Measurements from ENCODE around the gene MYMK.

Gene MYMK

GRCh38 chr9:133557581-133557980 is 32.8 kb upstream of the MYMK start:
- DNase-seq, result no peak

DNA sequence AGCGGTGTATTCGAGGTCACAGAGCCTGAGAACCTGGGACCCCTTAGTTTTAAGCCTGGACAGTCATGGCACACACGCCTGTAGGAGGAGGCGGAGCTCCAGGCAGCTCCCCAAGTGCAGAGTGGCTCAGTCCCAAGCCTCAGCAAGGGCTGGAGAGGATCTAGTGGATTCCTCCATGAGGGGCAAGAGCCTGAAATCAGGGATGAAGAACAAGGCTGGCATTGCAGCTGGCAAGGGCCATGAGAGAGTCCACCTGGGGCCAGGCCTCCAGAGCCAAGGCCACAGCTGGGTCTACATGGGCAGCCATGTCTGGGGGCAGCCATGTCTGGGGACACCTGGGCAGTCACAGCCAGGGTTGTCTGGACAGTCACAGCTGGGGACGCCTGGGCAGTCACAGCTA is 31.6 kb upstream of the MYMK start:
- no peak for DNase-seq

- DNase-seq, result no peak
These were observed 30.0 kb upstream of the MYMK start for GRCh38 chr9:133554729-133555128.

DNA sequence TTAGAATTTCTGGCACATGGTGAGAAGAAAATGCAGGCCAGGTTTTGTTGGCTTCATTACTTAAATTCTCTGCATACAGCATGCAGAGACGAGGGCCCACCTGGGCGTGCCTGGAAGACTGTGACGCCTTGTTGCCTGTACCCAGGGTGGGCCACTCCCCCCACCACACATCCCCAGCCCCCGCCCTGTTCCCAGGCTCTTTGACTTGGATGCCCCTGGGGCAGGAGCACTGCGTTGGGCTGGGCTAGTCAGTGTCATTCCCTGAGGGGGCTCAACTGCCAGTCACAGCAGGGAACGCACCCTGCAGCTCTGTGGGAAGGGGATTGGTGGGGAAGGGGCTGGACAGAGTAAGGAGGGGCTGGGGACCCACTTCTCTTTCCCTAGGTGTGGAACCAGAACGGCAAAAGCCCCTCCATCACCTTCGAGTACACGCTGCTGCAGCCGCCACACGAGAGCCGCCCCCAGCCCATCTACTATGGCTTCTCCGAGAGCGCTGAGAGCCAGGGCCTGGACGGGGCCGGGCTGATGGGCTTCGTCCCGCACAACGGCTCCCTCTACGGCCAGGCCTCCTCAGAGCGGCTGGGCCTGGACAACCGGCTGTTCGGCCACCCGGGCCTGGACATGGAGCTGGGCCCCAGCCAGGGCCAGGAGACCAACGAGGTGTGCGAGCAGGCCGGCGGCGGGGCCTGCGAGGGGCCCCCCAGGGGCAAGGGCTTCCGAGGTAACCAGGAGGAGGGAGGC is 29.4 kb upstream of the MYMK start:
- DNase-seq, result no peak

DNA sequence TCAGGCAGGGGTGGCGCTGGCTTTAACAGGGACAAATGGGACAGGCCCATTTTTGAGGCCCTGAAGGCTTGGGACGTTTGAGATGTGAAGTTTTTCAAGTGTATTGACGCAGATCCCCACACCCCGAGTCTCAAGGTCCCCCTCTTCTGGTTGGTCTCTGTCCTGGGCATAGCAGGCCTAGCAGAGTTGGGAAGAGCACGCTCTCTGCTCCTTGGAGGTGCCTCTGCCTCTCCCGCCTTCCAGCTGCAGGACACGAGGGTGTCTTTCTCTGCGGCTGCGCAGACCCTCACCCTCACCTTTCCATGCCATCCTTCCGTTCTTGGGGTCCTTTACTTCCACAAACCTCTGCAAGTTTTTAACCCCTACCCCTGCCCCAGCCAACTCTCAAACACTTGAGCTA is 28.4 kb upstream of the MYMK start:
- no peak for DNase-seq

- DNase-seq, result no peak
These were observed 27.5 kb upstream of the MYMK start for GRCh38 chr9:133552236-133552635.

DNA sequence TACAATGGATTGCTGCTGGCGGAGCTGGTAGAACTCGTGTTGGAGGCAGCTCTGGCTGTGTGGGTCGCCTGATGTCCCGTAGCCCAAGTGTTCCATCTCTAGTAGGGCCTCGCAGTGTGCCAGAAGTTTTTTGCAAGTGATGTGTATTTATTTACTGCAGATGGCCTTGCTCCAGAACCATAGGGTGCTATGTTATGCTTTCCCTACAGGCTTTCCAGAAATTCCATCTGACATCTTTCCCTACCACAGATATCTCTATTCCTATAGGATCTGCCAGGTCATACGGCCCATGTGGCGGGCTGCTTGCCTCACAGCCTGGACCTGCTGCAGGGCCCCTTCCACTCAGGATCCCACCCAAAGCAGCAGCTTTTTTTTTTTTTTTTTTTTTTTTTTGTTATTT is 26.7 kb upstream of the MYMK start:
- DNase-seq, result no peak

DNA sequence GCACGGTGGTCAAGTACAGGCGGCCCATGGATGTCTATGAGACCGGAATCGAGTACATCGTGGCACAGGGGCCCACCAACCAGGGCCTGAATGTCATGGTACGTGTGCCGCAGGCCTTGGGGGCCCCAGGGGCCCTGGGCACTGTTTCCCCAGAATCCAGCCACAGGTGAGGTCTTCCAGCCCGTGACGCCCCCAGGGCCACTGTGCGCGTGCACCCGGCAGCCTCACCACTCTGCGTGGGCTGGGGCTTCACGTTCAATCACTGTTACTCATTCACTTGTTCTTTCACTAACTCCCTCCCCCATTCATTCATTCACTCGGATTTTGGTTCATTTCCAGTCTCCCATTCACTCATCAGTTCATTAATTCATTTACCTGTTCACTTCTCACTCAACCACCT is 22.4 kb upstream of the MYMK start:
- DNase-seq, result no peak

GRCh38 chr9:133546287-133546680 is 21.5 kb upstream of the MYMK start:
- DNase-seq, result no peak

DNA sequence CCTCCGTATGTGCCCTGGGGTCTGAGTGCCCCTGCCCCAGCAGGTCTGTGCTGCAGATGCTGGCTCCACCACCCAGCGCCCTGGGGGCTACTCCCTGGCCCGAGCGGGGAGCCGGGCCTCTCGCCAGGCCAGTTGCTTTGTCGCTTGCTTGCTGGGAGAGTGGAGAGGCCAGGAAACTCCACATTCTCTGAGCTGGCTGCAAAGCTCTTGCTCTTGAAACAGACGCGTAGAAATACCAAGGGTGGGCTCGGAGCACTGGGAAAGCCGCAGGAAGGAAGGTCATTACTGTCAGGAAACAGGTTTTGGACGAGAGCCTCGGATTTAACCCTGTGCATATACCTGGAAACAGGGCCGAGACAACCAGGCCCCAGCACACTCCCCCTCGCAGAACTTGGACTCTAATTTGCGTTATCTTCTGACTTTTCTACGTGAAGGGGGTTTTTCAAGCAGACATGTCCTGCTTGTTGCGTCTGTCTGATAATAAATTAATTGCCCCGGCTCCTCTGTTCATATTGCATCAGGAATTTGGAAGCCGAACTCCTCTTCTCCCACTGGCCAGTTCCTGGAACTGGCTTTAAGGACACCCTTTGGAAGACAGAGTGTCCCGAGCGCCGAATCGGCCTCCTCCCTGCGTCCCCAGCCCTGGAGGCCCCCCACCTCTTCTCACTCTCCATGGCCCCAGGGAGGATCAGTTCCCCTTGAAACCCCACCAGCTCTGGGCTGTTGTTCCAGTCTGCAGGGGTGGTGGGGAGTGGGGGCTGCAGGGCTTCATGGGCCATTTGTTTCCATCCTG is 20.9 kb upstream of the MYMK start:
- no peak for DNase-seq

DNA sequence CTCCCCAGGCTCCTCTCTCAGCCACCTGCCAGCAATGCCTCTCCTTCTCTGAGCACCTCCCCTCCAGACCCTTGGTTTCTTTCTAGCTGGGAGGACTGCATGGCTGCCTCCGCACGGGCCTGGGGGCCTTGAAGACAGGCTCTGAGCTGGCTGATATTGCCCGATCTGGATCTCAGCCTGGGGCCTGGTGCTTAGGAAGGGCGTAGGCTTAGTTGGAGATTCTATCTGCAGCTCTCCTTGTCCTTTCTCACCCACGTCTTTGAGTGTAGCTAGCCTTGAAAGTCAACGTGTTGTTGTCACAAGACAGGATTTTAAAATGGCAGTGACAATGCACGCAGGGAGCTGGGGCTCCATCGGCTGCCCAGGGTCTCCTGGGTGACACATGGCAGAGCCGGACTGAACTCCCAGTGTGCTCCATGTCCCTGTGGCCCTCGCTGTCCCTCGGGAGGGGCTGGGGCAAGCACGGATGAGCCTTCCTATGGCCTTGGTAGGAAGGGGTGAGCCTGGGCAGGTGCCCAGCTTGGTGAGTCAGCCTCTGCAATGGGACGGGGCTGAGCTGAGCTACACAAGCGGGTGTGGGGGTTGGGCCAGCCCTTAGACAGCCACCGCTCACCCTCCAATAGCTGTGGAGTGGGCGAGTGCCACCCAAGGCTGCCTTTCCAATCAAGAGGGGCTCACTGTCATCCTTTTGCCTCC is 19.2 kb upstream of the MYMK start:
- DNase-seq, result no peak

DNA sequence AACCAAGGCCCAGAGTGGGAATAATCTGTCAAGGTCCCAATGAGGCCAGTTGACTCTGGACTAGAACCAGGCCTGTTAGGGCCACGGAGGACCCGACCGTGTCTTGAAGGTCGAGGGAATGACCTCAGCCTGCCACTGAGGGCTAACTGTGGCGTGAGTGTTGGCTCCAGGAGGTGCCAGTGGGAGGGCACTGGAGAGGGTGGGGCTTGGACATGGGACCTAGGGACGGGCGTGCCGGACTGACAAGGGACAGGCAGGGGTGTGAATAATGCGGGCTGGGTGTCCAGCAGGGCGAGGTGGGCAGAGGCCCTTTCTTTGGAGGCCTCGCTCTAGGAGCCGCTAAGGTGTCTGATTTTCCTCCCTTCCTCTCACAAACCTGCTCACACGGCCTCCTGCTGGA is 17.2 kb upstream of the MYMK start:
- no peak for DNase-seq

- no peak for DNase-seq
These were observed 15.9 kb upstream of the MYMK start for GRCh38 chr9:133540698-133541025.

- DNase-seq, result no peak
These were observed 15.4 kb upstream of the MYMK start for GRCh38 chr9:133539991-133540697.

- DNase-seq, result no peak
These were observed 14.4 kb upstream of the MYMK start for GRCh38 chr9:133538851-133539833.

DNA sequence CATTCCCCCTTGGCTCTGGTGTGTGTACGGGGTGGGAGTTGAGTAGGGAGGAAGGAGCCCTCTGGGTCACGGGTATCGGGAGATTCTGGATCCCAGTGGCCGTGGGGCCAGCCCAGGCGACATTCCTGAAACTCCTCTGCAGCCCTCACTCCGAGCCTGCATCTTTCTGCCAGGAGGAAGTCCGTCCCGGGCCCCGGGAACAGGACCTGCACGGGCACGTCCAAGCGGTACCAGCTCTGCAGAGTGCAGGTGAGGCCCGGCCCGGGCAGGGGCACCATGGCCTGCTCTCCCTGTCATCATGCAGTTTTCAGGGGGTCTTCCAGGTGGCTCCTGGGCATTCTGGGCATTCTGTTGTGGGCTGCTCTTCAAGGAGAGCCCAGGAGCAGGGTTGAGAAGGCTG is 13.4 kb upstream of the MYMK start:
- DNase-seq, result no peak

GRCh38 chr9:133537257-133537656 is 12.5 kb upstream of the MYMK start:
- no peak for DNase-seq

DNA sequence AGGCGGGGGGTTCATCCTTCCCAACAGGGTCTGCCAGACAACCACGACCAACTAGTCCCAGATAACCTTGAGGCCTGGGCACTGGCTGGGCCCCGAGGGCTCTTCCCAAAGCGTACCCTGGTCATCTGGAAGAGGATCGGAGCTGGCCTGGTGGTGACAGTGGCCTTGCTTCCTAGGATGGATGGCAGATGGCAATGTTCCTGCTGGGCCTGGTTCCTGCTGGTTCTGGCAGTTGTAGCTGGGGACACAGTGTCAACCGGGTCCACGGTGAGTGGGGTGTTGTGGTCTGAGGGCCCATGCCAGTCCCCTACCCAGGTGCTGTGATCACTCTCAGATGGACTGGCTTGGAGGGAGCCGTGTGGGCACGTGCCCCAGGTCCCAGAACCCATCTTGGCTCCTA is 11.8 kb upstream of the MYMK start:
- no peak for DNase-seq

- DNase-seq, result no peak
These were observed 11.3 kb upstream of the MYMK start for GRCh38 chr9:133536080-133536479.

DNA sequence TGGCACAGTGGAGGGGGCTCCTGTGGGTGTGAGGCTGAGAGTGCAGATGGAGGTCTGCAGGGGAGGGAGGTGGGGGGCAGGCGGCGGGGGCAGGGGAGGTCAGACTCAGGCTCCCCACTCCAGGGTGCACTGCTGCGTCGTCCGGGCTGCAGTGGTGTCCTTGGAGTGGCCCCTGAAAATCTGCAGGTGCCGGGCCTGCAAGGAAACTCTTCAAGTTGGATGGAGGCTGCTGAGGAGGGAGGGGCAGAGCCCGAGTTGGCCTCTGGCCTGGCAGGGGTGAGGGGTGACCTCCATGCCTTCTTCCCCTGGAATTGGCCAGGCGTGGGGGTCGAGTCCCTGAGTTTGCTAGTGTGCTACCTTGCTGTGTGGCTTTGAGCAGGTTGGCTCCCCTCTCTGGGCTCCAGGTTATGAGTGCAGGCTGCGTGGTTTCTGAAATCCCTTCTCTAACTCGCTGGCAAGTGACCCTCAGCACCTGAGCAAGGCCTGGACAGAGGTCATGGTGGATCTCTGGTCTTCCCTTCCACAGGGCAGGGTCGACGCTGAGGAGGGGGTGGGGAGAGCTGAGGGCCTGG is 10.6 kb upstream of the MYMK start:
- DNase-seq, result no peak

- DNase-seq, result peak; percentile 87
These were observed 9.9 kb upstream of the MYMK start, which contains the start of gene ADAMTSL2 for GRCh38 chr9:133534346-133535291. TSS of gene ADAMTSL2 (plus strand) at chr9:133534704. CDS start at chr9:133536713, 2,009 bp downstream.
